Nephron (organoid): ENCODE data around the gene ELF1.

Experiments used
- H3K27ac Mint-ChIP-seq, 3 experiments: 2 replicates each; pipeline ENCODE4 v1.8.0; 2020; ENCODE audit warnings: mixed read lengths in 3 of 3, mild to moderate bottlenecking in 2 of 3, moderate library complexity in 1 of 3
- H3K27me3 Mint-ChIP-seq: 2 replicates; pipeline ENCODE4 v1.8.0; 2021; ENCODE audit warnings: low read depth, mild to moderate bottlenecking, moderate library complexity, mixed read lengths
- H3K36me3 Mint-ChIP-seq: 2 replicates; pipeline ENCODE4 v1.8.0; 2020; ENCODE audit warnings: low read depth, mixed read lengths
- H3K4me1 Mint-ChIP-seq: 2 replicates; pipeline ENCODE4 v1.8.0; 2020; ENCODE audit warnings: mixed read lengths
- H3K4me3 Mint-ChIP-seq, 3 experiments: 2 replicates each; pipeline ENCODE4 v1.8.0; 2020; ENCODE audit warnings: mild to moderate bottlenecking in 3 of 3, mixed read lengths in 3 of 3, moderate library complexity in 2 of 3
- H3K9me3 Mint-ChIP-seq: 2 replicates; pipeline ENCODE4 v1.8.0; 2020; ENCODE audit warnings: mixed read lengths
- CTCF ChIP-seq, 3 experiments: fragments of 200-600 bp; sonication (generic); IDR thresholded peaks; one replicate each; pipeline ENCODE4 v1.5.0; 2021; ENCODE audit warnings: antibody characterized with exemption in 3 of 3; ENCODE audit not compliant: unreplicated experiment in 3 of 3

ELF1 gene

GRCh38 chr13:41034881-41035280 is 15.8 kb upstream of the ELF1 start:
- peaks cover 6% of the 10 kb centered on the region for H3K36me3 Mint-ChIP-seq
- no peaks in the 10 kb centered on the region for H3K27me3 Mint-ChIP-seq
- peaks cover 3% of the 10 kb centered on the region for H3K9me3 Mint-ChIP-seq

GRCh38 chr13:41034382-41034781 is 15.3 kb upstream of the ELF1 start:
- Mint-ChIP-seq H3K9me3 (no peaks in the 10 kb centered on the region), H3K36me3 (peaks cover 6% of the 10 kb centered on the region), H3K27ac (no peak overlapping the region), H3K4me3 (no peak overlapping the region), H3K4me1 (peaks cover 4% of the 10 kb centered on the region), H3K27me3 (no peaks in the 10 kb centered on the region)
- TF ChIP-seq CTCF (IDR thresholded peaks at IDR 0.05; ENCODE audit: unreplicated experiment in 3 of 3), result no peak

More at GRCh38 chr13:41034881-41035280, 15.8 kb upstream of the ELF1 start:
- H3K4me1 Mint-ChIP-seq, result peaks cover 4% of the 10 kb centered on the region
- peak overlapping the region in 1 of 3 experiments; percentile 10 for H3K27ac Mint-ChIP-seq
- no peak overlapping the region for H3K4me3 Mint-ChIP-seq
- TF ChIP-seq CTCF (IDR thresholded peaks at IDR 0.05; ENCODE audit: unreplicated experiment in 3 of 3), result no peak

GRCh38 chr13:41032691-41033376 is 13.7 kb upstream of the ELF1 start:
- Mint-ChIP-seq H3K9me3 (no peaks in the 10 kb centered on the region), H3K27ac (no peak overlapping the region)

GRCh38 chr13:41029629-41030028 is 10.5 kb upstream of the ELF1 start:
- no peak overlapping the region for H3K27ac Mint-ChIP-seq
- H3K9me3 Mint-ChIP-seq, result no peaks in the 10 kb centered on the region
- H3K36me3 Mint-ChIP-seq, result peaks cover 7% of the 10 kb centered on the region
- H3K27me3 Mint-ChIP-seq, result no peaks in the 10 kb centered on the region
- no peak for TF ChIP-seq CTCF (IDR thresholded peaks at IDR 0.05; ENCODE audit: unreplicated experiment in 3 of 3)
- H3K4me3 Mint-ChIP-seq, result no peak overlapping the region
- peaks cover 24% of the 10 kb centered on the region for H3K4me1 Mint-ChIP-seq

More at GRCh38 chr13:41032691-41033376, 13.7 kb upstream of the ELF1 start:
- Mint-ChIP-seq H3K4me1 (peaks cover 4% of the 10 kb centered on the region), H3K4me3 (no peak overlapping the region), H3K36me3 (peaks cover 4% of the 10 kb centered on the region), H3K27me3 (no peaks in the 10 kb centered on the region)
- no peak for TF ChIP-seq CTCF (IDR thresholded peaks at IDR 0.05; ENCODE audit: unreplicated experiment in 3 of 3)

- Mint-ChIP-seq H3K9me3 (no peaks in the 10 kb centered on the region), H3K36me3 (peaks cover 4% of the 10 kb centered on the region), H3K4me1 (peaks cover 24% of the 10 kb centered on the region)
These were observed 8.9 kb upstream of the ELF1 start for GRCh38 chr13:41028051-41028450.

More at GRCh38 chr13:41028051-41028450, 8.9 kb upstream of the ELF1 start:
- no peak overlapping the region for H3K4me3 Mint-ChIP-seq
- H3K27ac Mint-ChIP-seq, result no peak overlapping the region
- TF ChIP-seq CTCF (IDR thresholded peaks at IDR 0.05; ENCODE audit: unreplicated experiment in 3 of 3), result no peak
- H3K27me3 Mint-ChIP-seq, result no peaks in the 10 kb centered on the region
